DOHH2 (cell line): ENCODE results near the gene MGAT5.

Experiments
- CTCF ChIP-seq: fragments of 200-600 bp; sonication (generic); IDR thresholded peaks from one replicate; pipeline ENCODE4 v1.5.1; 2014; ENCODE audit warnings: antibody characterized with exemption, mild to moderate bottlenecking, low read depth, low read length; ENCODE audit not compliant: poor library complexity, severe bottlenecking
- EZH2phosphoT487 ChIP-seq: fragments of 200-600 bp; sonication (generic); IDR thresholded peaks from 2 replicates; pipeline ENCODE4 v1.6.1; 2017; ENCODE audit warnings: borderline replicate concordance, mild to moderate bottlenecking, antibody characterized with exemption, low read length, moderate library complexity, mixed read lengths

GRCh38 chr2:134352844-134353243 is 99.0 kb downstream of the MGAT5 start:
- TF ChIP-seq CTCF (no peak), EZH2phosphoT487 (no peak)
